SJCRH30 (cell line): Measurements from ENCODE around the gene CELF3. TPM values are rescaled to one million over a fixed set of nuclear protein-coding genes. Genes with fewer than 3 reads are reported as not detected.

Source experiments
- DNase-seq, 2 experiments: peaks; one replicate each; pipeline ENCODE4 v3.0.0-alpha.2; 2015 to 2020
- H3K27ac ChIP-seq: fragments of 250-450 bp; sonication (Bioruptor Pico); 2 replicates; pipeline ENCODE4 v1.5.1; 2020; ENCODE audit warnings: mild to moderate bottlenecking, moderate library complexity
- H3K27me3 ChIP-seq: fragments of 250-450 bp; sonication (Bioruptor Pico); 2 replicates; pipeline ENCODE4 v1.5.1; 2020; ENCODE audit warnings: mild to moderate bottlenecking, moderate library complexity
- H3K36me3 ChIP-seq: fragments of 250-450 bp; sonication (Bioruptor Pico); 2 replicates; pipeline ENCODE4 v1.5.1; 2020; ENCODE audit warnings: mild to moderate bottlenecking, moderate library complexity
- H3K4me1 ChIP-seq: fragments of 250-450 bp; sonication (Bioruptor Pico); 2 replicates; pipeline ENCODE4 v1.5.1; 2020; ENCODE audit warnings: mild to moderate bottlenecking, moderate library complexity
- H3K4me3 ChIP-seq: fragments of 250-450 bp; sonication (Bioruptor Pico); 2 replicates; pipeline ENCODE4 v1.5.1; 2020; ENCODE audit warnings: mild to moderate bottlenecking, moderate library complexity
- H3K9me3 ChIP-seq: fragments of 250-450 bp; sonication (Bioruptor Pico); replicated peaks from 2 replicates; pipeline ENCODE4 v1.5.1; 2020; ENCODE audit warnings: mild to moderate bottlenecking, moderate library complexity
- total RNA-seq: library from RNA; depleted of rRNA; stranded (reverse); fragments of >200 nt; shearing (Covaris generic); gene quantifications from 2 replicates; pipeline ENCODE4 v1.2.3, GENCODE V29; 2014

The CELF3 gene
- total RNA-seq, 1 experiment from 2014 or later: not detected

GRCh38 chr1:151713874-151714273 is 2.7 kb downstream of the CELF3 start:
- H3K27me3 ChIP-seq: no peaks in the 10 kb centered on the region; the same call in none of the 2 replicates
- H3K4me1 ChIP-seq: no peaks in the 10 kb centered on the region

GRCh38 chr1:151713044-151713443 is 3.6 kb downstream of the CELF3 start:
- no peaks in the 10 kb centered on the region; the same call in none of the 2 replicates for H3K27me3 ChIP-seq
- H3K27ac ChIP-seq: no peak overlapping the region
- no peaks in the 10 kb centered on the region for H3K4me1 ChIP-seq
- no peaks in the 10 kb centered on the region for H3K36me3 ChIP-seq
- DNase-seq: no peak
- H3K9me3 ChIP-seq: no peaks in the 10 kb centered on the region
- no peak overlapping the region for H3K4me3 ChIP-seq

More at GRCh38 chr1:151713874-151714273, 2.7 kb downstream of the CELF3 start:
- Histone ChIP-seq H3K9me3 (no peaks in the 10 kb centered on the region), H3K36me3 (no peaks in the 10 kb centered on the region), H3K27ac (no peak overlapping the region), H3K4me3 (no peak overlapping the region)
- DNase-seq: no peak

GRCh38 chr1:151711951-151712350 is 4.7 kb downstream of the CELF3 start:
- no peaks in the 10 kb centered on the region; the same call in none of the 2 replicates for H3K27me3 ChIP-seq
- no peaks in the 10 kb centered on the region for H3K36me3 ChIP-seq
- no peak overlapping the region for H3K4me3 ChIP-seq
- H3K27ac ChIP-seq: no peak overlapping the region
- no peaks in the 10 kb centered on the region for H3K4me1 ChIP-seq
- no peak for DNase-seq
- no peaks in the 10 kb centered on the region for H3K9me3 ChIP-seq

- Histone ChIP-seq H3K9me3 (no peaks in the 10 kb centered on the region), H3K36me3 (no peaks in the 10 kb centered on the region), H3K4me3 (no peak overlapping the region), H3K4me1 (no peaks in the 10 kb centered on the region), H3K27me3 (no peaks in the 10 kb centered on the region; the same call in none of the 2 replicates), H3K27ac (no peak overlapping the region)
- no peak for DNase-seq
Measured at GRCh38 chr1:151711044-151711800, 5.4 kb downstream of the CELF3 start.

- Histone ChIP-seq H3K9me3 (no peaks in the 10 kb centered on the region), H3K4me3 (no peak overlapping the region), H3K27ac (no peak overlapping the region), H3K27me3 (no peaks in the 10 kb centered on the region; the same call in none of the 2 replicates), H3K4me1 (no peaks in the 10 kb centered on the region), H3K36me3 (no peaks in the 10 kb centered on the region)
- peak; percentile 35 to 54 for DNase-seq
Measured at GRCh38 chr1:151710187-151710840, 6.3 kb downstream of the CELF3 start.

GRCh38 chr1:151708891-151709290 is 7.7 kb downstream of the CELF3 start:
- Histone ChIP-seq H3K9me3 (no peaks in the 10 kb centered on the region), H3K4me1 (no peaks in the 10 kb centered on the region), H3K27me3 (no peaks in the 10 kb centered on the region; the same call in 1 of the 2 replicates), H3K36me3 (no peaks in the 10 kb centered on the region), H3K4me3 (no peak overlapping the region), H3K27ac (no peak overlapping the region)
- no peak for DNase-seq

GRCh38 chr1:151707541-151708065 is 9.0 kb downstream of the CELF3 start:
- H3K27me3 ChIP-seq: no peaks in the 10 kb centered on the region; the same call in 1 of the 2 replicates
- H3K4me3 ChIP-seq: no peak overlapping the region
- DNase-seq: no peak
- no peak overlapping the region for H3K27ac ChIP-seq
- no peaks in the 10 kb centered on the region for H3K36me3 ChIP-seq
- no peaks in the 10 kb centered on the region for H3K9me3 ChIP-seq
- no peaks in the 10 kb centered on the region for H3K4me1 ChIP-seq

GRCh38 chr1:151706464-151707415 is 9.9 kb downstream of the CELF3 start:
- Histone ChIP-seq H3K9me3 (no peaks in the 10 kb centered on the region), H3K27ac (no peak overlapping the region), H3K4me1 (no peaks in the 10 kb centered on the region), H3K4me3 (no peak overlapping the region), H3K27me3 (no peaks in the 10 kb centered on the region; the same call in 1 of the 2 replicates), H3K36me3 (no peaks in the 10 kb centered on the region)
- no peak for DNase-seq

GRCh38 chr1:151705753-151706463 is 10.7 kb downstream of the CELF3 start:
- H3K27ac ChIP-seq: no peak overlapping the region
- no peaks in the 10 kb centered on the region; the same call in 1 of the 2 replicates for H3K27me3 ChIP-seq
- H3K9me3 ChIP-seq: no peaks in the 10 kb centered on the region
- DNase-seq: no peak
- no peaks in the 10 kb centered on the region for H3K4me1 ChIP-seq
- H3K4me3 ChIP-seq: no peak overlapping the region
- no peaks in the 10 kb centered on the region; the same call in 1 of the 2 replicates for H3K36me3 ChIP-seq

GRCh38 chr1:151705146-151705545 is 11.5 kb downstream of the CELF3 start:
- H3K9me3 ChIP-seq: no peaks in the 10 kb centered on the region
- no peak overlapping the region for H3K4me3 ChIP-seq
- DNase-seq: no peak

GRCh38 chr1:151704246-151704645 is 12.4 kb downstream of the CELF3 start:
- no peaks in the 10 kb centered on the region for H3K4me1 ChIP-seq
- H3K36me3 ChIP-seq: no peaks in the 10 kb centered on the region; the same call in 1 of the 2 replicates
- no peak for DNase-seq
- no peak overlapping the region for H3K4me3 ChIP-seq
- no peaks in the 10 kb centered on the region for H3K27me3 ChIP-seq
- H3K9me3 ChIP-seq: no peaks in the 10 kb centered on the region
- no peak overlapping the region for H3K27ac ChIP-seq

More at GRCh38 chr1:151705146-151705545, 11.5 kb downstream of the CELF3 start:
- Histone ChIP-seq H3K27me3 (no peaks in the 10 kb centered on the region), H3K27ac (no peak overlapping the region), H3K4me1 (no peaks in the 10 kb centered on the region), H3K36me3 (no peaks in the 10 kb centered on the region; the same call in 1 of the 2 replicates)

GRCh38 chr1:151703813-151704212 is 12.8 kb downstream of the CELF3 start:
- Histone ChIP-seq H3K4me1 (no peaks in the 10 kb centered on the region), H3K4me3 (no peak overlapping the region), H3K36me3 (no peaks in the 10 kb centered on the region; the same call in 1 of the 2 replicates), H3K9me3 (no peaks in the 10 kb centered on the region), H3K27ac (no peak overlapping the region), H3K27me3 (no peaks in the 10 kb centered on the region)
- DNase-seq: no peak

- Histone ChIP-seq H3K9me3 (no peaks in the 10 kb centered on the region), H3K27me3 (no peaks in the 10 kb centered on the region), H3K36me3 (no peaks in the 10 kb centered on the region; the same call in 1 of the 2 replicates), H3K4me1 (no peaks in the 10 kb centered on the region), H3K27ac (no peak overlapping the region), H3K4me3 (no peak overlapping the region)
- no peak for DNase-seq
Measured at GRCh38 chr1:151702936-151703335, 13.7 kb downstream of the CELF3 start.

- Histone ChIP-seq H3K27me3 (no peaks in the 10 kb centered on the region), H3K4me3 (no peak overlapping the region), H3K4me1 (no peaks in the 10 kb centered on the region), H3K36me3 (no peaks in the 10 kb centered on the region; the same call in 1 of the 2 replicates), H3K9me3 (no peaks in the 10 kb centered on the region), H3K27ac (no peak overlapping the region)
- no peak for DNase-seq
Measured at GRCh38 chr1:151701515-151701914, 15.1 kb downstream of the CELF3 start.
